Astrocyte (in vitro differentiated cells and primary cell): Measurements from ENCODE around the gene TNFRSF1B.

Experiments
- CTCF ChIP-seq: IDR thresholded peaks from 2 replicates; pipeline ENCODE4 v1.5.1; 2011; ENCODE audit warnings: low read depth, mild to moderate bottlenecking, inconsistent platforms, low read length, moderate library complexity; ENCODE audit not compliant: insufficient read depth
- EZH2 ChIP-seq: IDR thresholded peaks from 2 replicates; pipeline ENCODE4 v1.6.1; 2012; ENCODE audit warnings: mild to moderate bottlenecking, low read length, inconsistent platforms; ENCODE audit not compliant: insufficient read depth

GRCh38 chr1:12195416-12195815, 28.6 kb downstream of the TNFRSF1B start:
- TF ChIP-seq CTCF (no peak), EZH2 (no peak)
